Effector memory CD8-positive, alpha-beta T cell (primary cell): ENCODE results near the gene CSPG4.

Experiments used
- ATAC-seq: fragments of 150-1000 bp; cut with Tn5 transposase; replicated peaks from 2 replicates; pipeline ENCODE4 v1.10.0; 2021; ENCODE audit warnings: mild to moderate bottlenecking, moderate library complexity
- DNase-seq, 3 experiments: peaks; one replicate each; pipeline ENCODE4 v3.0.0; 2021
- H3K27ac Mint-ChIP-seq, 2 donors: one replicate each; pipeline ENCODE4 v1.8.0; 2022; ENCODE audit warnings: mild to moderate bottlenecking in 2 of 2, mixed read lengths in 2 of 2, moderate library complexity in 2 of 2
- H3K27me3 Mint-ChIP-seq, 2 donors: one replicate each; pipeline ENCODE4 v1.8.0; 2022; ENCODE audit warnings: mixed read lengths in 2 of 2
- H3K36me3 Mint-ChIP-seq: one replicate; pipeline ENCODE4 v1.8.0; 2022; ENCODE audit warnings: mild to moderate bottlenecking, moderate library complexity, mixed read lengths; ENCODE audit not compliant: insufficient read depth
- H3K4me1 Mint-ChIP-seq, 2 donors: one replicate each; pipeline ENCODE4 v1.8.0; 2022; ENCODE audit warnings: low read depth in 2 of 2, mixed read lengths in 2 of 2
- H3K4me3 Mint-ChIP-seq, 2 donors: one replicate each; pipeline ENCODE4 v1.8.0; 2022; ENCODE audit warnings: mild to moderate bottlenecking in 2 of 2, mixed read lengths in 2 of 2, moderate library complexity in 2 of 2
- H3K9me3 Mint-ChIP-seq, 2 donors: one replicate each; pipeline ENCODE4 v1.8.0; 2022; ENCODE audit warnings: mixed read lengths in 2 of 2

Gene CSPG4

DNA sequence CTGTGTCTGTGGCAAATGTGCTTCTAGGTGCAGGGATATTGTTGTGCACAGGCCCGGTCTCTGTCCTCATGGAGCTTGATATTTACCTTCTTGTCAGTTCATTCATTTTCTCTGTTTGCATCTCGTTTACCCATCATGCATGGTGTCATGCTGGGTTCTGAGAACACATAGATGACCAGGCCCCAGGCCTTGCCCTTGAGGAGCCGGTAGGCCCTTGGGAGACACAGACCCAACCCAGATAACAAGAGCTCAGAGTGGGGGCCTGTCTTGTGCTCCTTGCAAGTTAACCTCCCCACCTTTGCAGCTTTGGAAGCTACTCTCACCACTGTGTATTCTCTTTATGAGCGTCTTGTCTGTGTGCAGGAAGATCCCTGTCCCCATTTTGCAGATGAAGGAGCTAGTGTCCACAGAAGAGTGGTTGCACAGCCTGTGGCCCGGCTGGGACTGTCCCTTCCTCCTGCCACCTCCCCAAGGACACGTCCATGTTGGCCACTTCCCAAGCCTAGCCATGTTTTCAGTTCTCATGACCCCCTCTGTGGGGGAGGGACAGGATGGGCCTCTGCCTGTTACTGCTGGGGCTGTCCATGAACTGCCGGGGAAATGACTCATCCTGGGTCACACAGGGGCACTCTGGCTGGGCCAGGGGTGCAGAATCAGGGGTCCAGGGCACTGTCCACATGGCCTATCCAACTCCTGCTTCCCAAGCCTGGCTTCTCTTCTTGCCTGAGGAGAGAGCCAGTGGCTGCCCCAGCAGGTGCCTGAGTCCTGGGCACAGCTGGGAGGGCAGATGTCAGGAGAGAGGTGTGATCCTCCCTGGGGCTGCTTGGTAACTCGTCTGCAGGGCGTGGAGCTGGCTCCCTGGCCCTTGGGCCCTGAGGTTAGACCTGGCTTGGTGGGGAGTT is 61.5 kb downstream of the CSPG4 start:
- Mint-ChIP-seq H3K36me3 (no peaks in the 10 kb centered on the region), H3K9me3 (no peaks in the 10 kb centered on the region), H3K27ac (peak overlapping the region; percentile 76 to 79), H3K27me3 (no peaks in the 10 kb centered on the region), H3K4me1 (peaks cover 26 to 49% of the 10 kb centered on the region in 2 donors), H3K4me3 (peak overlapping the region in 1 of 2 donors; percentile 9)
- DNase-seq (no peak), ATAC-seq (no peak)

DNA sequence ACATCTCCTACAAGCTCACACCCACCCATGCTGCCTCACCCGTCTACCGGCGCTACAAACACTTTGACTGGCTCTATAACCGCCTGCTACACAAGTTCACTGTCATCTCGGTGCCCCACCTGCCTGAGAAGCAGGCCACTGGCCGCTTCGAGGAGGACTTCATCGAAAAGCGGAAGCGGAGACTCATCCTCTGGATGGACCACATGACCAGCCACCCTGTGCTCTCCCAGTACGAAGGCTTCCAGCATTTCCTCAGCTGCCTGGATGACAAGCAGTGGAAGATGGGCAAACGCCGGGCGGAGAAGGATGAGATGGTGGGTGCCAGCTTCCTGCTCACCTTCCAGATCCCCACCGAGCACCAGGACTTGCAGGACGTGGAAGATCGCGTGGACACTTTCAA is 62.8 kb downstream of the CSPG4 start:
- no peaks in the 10 kb centered on the region for H3K36me3 Mint-ChIP-seq
- peaks cover 26 to 47% of the 10 kb centered on the region in 2 donors for H3K4me1 Mint-ChIP-seq
- ATAC-seq (no peak), DNase-seq (no peak)
- H3K4me3 Mint-ChIP-seq, result peak overlapping the region; percentile 29 to 59
- peak overlapping the region in 1 of 2 donors; percentile 8 for H3K27ac Mint-ChIP-seq
- H3K27me3 Mint-ChIP-seq, result no peaks in the 10 kb centered on the region
- H3K9me3 Mint-ChIP-seq, result no peaks in the 10 kb centered on the region

DNA sequence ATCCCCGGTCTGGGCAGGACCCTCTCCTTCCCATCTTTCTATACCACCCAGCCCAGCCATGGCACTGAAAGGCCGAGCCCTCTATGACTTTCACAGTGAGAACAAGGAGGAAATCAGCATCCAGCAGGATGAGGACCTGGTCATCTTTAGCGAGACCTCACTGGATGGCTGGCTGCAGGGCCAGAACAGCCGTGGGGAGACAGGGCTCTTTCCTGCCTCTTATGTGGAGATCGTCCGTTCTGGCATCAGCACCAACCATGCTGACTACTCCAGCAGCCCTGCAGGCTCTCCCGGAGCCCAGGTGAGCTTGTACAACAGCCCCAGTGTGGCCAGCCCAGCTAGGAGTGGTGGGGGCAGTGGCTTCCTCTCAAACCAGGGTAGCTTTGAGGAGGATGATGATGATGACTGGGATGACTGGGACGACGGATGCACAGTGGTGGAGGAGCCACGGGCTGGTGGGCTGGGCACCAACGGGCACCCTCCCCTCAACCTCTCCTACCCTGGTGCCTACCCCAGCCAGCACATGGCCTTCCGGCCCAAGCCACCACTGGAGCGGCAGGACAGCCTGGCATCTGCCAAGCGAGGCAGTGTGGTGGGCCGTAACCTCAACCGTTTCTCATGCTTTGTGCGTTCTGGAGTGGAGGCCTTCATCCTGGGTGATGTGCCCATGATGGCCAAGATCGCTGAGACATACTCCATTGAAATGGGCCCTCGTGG is 63.4 kb downstream of the CSPG4 start:
- Mint-ChIP-seq H3K9me3 (no peaks in the 10 kb centered on the region), H3K27me3 (no peaks in the 10 kb centered on the region), H3K36me3 (no peaks in the 10 kb centered on the region), H3K27ac (peak overlapping the region; percentile 8 to 90), H3K4me1 (peaks cover 26 to 47% of the 10 kb centered on the region in 2 donors), H3K4me3 (peak overlapping the region; percentile 84 to 86)
- ATAC-seq (no peak), DNase-seq (no peak)

DNA sequence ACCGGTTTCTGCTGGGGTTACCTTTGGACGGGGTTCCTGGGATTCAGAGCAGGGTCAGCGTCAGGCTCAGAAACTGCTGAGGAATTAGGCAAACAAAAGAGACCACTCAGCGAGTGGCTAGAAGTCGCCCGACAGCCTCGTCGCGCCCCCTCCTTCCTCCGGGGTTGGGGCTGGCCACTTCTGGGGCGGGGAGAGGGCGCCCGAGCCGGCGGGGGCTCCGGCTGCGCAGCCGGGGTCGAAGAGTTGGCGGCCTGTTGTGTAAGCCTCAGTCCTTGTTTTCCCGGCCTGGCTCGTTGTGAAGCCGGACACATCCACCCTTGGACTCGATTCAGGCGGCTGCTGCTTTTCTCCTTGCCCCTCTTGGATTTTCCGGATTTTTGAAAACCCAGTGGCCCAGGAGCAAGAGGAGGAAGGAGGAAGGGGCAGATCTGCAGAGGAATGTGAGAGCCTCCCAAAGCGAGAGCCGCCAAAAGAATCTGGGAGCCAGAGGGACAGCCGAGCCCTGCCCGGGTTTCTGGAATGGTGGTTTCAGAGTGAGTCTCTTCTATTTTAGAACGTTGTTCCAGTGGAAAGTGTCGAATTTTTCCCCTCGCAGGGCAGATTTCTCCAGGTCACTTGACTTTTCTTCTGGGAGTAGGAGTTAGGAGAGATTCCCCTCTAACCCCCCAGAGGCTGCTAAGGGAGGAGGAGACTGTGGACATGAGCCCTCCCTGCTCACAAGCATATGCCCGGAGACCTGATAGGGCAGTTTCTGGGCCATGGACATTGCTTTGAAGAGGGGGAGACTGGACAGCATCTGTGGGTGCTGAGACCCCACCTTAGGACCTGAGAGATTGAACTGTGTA is 64.3 kb downstream of the CSPG4 start:
- peak overlapping the region; percentile 15 to 90 for H3K27ac Mint-ChIP-seq
- no peaks in the 10 kb centered on the region for H3K27me3 Mint-ChIP-seq
- H3K4me1 Mint-ChIP-seq, result peaks cover 26 to 47% of the 10 kb centered on the region in 2 donors
- ATAC-seq (peak; percentile 30), DNase-seq (no peak)
- no peaks in the 10 kb centered on the region for H3K36me3 Mint-ChIP-seq
- no peaks in the 10 kb centered on the region for H3K9me3 Mint-ChIP-seq
- H3K4me3 Mint-ChIP-seq, result peak overlapping the region; percentile 84 to 86

DNA sequence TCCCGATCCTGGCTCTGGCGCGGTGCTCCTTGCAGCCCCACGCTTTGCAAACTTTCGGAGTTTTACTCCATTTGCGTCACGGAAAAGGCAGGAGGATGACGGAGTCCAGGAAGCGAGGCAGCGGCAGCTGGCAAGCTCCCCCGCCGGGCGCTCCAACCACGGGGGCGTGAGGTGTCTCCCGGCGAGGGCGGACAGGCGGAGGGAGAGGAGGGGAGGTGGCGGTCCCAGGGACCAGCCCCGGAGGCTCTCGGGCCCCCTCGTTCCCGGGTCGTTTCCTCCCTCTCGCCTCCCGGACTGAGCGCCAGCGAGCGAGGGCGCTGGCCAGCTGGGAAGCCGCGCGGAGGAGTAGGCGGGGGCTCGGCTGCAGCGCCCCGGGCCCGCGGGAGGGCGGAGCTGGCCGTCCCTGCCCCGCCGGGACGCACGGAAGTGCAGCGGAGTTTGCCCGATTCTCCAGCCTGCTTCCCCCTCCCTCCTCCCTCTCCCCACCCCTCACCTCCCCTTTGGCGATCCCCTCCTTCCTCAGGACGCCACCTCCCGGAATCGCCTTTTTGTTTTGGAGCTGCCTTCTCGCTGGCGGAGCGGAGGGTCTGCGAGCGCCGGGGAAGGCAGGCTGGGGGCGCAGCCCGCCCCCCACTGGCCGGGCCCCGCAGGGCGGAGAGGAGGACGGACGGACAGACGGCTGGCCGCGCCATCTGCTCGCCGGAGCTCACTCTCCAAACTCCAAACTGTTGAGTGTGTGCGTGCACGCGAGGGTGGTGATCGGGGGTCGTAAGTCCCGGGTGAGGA is 65.1 kb downstream of the CSPG4 start, which contains the start of gene SNX33:
Gene SNX33, plus strand, starts transcription at position 543 of the 786 bp plus-strand sequence. CDS start 1,191 bp downstream, outside the sequence.
- H3K27ac Mint-ChIP-seq, result peak within 1 kb of the TSS; percentile 15 to 90
- ATAC-seq, result peak; percentile 69
- peaks cover 26 to 44% of the 10 kb centered on the region in 2 donors for H3K4me1 Mint-ChIP-seq

DNA sequence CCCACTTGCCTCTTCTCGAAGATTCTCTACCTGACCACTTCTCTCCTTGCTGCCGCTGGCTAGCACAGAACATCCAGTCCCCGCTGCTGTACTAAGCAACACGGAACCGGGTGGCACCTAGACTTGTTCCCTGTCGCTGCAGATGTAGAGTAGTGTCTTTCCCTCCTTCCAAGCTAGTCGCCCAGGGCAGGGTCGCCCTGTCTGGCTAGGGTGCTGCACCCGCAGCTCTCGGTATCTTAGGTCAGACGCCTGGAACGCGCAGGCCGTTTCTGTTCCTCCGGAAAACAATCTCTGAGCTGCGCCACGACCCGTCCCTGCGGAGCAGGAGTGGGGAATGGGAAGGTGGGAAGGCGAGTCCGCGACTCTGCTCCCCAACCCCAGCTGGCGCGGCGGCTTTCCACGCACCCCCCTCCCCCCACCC is 65.7 kb downstream of the CSPG4 start:
- ATAC-seq (peak; percentile 16), DNase-seq (no peak)
- Mint-ChIP-seq H3K4me3 (peak overlapping the region; percentile 84 to 86), H3K36me3 (no peaks in the 10 kb centered on the region), H3K4me1 (peaks cover 24 to 38% of the 10 kb centered on the region in 2 donors), H3K27ac (peak overlapping the region in 1 of 2 donors; percentile 90), H3K9me3 (no peaks in the 10 kb centered on the region), H3K27me3 (no peaks in the 10 kb centered on the region)

More for the DNA sequence above, 65.1 kb downstream of the CSPG4 start, which contains the start of gene SNX33:
- Mint-ChIP-seq H3K27me3 (no peaks in the 10 kb centered on the region), H3K4me3 (peak within 1 kb of the TSS; percentile 84 to 86), H3K9me3 (no peaks in the 10 kb centered on the region), H3K36me3 (no peaks in the 10 kb centered on the region)
- peak; percentile 27 to 37 (median 29) for DNase-seq

DNA sequence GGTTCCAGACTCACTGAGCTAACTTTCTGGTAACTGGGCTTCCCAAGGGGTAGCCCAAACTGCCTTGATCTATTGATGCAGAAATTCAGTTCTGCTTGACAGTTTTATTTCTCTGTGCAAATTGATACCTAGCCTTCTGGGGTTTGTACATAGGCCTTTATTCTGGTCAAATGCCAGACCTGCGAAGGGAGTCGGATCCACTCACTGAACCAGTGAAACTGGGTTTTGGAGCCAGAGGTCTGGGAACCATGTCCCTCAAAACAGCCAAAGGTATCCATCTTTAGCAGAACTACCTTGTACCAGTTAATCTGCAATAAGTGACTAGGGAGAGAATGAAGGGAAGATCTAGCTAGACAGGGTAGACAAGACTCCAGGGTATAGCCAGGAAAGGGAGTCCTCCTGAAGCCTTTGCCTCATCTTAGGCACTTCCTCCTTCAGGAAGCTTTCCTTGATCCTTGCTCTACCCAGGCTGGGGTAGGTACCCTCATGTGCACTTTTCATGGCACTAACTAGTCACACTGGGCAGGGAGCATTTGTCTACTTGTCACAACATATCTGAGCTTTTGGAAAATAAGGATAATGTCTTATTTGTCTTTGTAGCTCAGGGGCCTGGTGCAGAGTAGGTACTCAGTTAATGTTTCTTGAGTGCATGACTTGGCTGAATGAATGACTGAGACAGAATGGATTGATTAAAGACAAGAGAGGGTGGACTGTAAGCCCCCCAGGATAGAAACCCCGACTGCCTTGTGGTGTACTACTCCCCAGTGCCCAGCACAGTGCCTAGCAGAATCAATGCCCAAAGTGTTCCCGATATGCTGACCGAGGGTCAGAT is 66.3 kb downstream of the CSPG4 start:
- Mint-ChIP-seq H3K36me3 (no peaks in the 10 kb centered on the region), H3K27me3 (no peaks in the 10 kb centered on the region), H3K9me3 (no peaks in the 10 kb centered on the region), H3K4me3 (peak overlapping the region; percentile 84 to 86), H3K4me1 (peaks cover 21 to 32% of the 10 kb centered on the region in 2 donors), H3K27ac (peak overlapping the region in 1 of 2 donors; percentile 90)
- DNase-seq (no peak), ATAC-seq (no peak)

DNA sequence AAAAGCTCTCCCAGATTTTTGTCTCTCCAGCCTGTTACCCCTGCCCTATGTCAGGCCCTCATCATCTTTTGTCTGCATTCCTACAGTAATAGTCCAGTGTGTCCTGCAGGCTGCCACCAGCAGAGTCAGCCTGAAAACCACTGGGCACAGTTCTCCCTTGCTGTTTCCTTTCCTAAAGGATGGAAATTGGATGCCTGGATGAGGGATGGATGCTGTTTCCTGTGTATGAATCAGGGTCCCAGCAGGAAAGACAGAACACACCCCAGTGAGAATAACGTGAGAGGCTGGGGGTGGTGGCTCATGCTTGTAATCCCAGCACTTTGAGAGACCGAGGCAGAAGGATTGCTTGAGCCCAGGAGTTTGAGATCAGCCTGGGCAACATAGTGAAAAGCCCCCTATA is 68.3 kb downstream of the CSPG4 start:
- Mint-ChIP-seq H3K4me1 (peaks cover 17 to 22% of the 10 kb centered on the region in 2 donors), H3K36me3 (peaks cover 14% of the 10 kb centered on the region), H3K9me3 (no peaks in the 10 kb centered on the region), H3K4me3 (no peak overlapping the region), H3K27me3 (no peaks in the 10 kb centered on the region), H3K27ac (peak overlapping the region in 1 of 2 donors; percentile 41)
- ATAC-seq (no peak), DNase-seq (no peak)

DNA sequence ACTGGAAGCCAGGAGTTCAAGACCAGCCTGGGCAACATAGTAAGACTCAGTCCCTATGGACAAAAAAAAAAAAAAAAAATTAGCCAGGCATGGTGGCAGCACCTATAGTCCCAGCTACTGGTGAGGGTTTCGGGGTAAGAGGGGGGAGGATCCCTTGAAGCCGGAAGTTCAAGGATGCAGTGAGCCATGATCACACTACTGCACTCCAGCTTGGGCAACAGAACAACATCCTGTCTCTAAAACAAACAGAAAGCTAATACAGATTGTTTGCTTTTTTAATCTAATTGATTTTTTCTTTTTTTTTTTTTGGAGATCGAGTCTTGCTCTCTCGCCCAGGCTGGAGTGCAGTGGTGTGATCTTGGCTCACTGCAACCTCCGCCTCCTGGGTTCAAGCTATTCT is 71.0 kb downstream of the CSPG4 start:
- H3K36me3 Mint-ChIP-seq, result peaks cover 23% of the 10 kb centered on the region
- H3K27ac Mint-ChIP-seq, result peak overlapping the region; percentile 52 to 94
- H3K4me3 Mint-ChIP-seq, result no peak overlapping the region
- ATAC-seq, result no peak
- no peaks in the 10 kb centered on the region for H3K27me3 Mint-ChIP-seq
- H3K4me1 Mint-ChIP-seq, result peaks cover 28 to 33% of the 10 kb centered on the region in 2 donors
- no peak for DNase-seq
- H3K9me3 Mint-ChIP-seq, result no peaks in the 10 kb centered on the region

DNA sequence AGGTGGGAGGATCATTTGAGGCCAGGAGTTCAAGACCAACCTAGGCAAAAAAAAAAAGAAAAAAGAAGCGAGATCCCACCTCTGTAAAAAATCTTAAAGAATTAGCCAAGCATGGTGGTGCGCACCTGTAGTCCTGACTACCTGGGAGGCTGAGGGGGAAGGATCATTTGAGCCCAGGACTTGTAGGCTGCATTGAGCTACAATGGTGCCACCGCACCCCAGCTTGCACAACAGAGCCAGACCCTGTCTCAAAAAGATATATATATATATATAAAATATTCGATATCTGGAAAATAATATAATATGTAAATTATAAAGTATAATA is 71.5 kb downstream of the CSPG4 start:
- Mint-ChIP-seq H3K4me1 (peaks cover 31% of the 10 kb centered on the region in 2 donors), H3K36me3 (peaks cover 23% of the 10 kb centered on the region)

DNA sequence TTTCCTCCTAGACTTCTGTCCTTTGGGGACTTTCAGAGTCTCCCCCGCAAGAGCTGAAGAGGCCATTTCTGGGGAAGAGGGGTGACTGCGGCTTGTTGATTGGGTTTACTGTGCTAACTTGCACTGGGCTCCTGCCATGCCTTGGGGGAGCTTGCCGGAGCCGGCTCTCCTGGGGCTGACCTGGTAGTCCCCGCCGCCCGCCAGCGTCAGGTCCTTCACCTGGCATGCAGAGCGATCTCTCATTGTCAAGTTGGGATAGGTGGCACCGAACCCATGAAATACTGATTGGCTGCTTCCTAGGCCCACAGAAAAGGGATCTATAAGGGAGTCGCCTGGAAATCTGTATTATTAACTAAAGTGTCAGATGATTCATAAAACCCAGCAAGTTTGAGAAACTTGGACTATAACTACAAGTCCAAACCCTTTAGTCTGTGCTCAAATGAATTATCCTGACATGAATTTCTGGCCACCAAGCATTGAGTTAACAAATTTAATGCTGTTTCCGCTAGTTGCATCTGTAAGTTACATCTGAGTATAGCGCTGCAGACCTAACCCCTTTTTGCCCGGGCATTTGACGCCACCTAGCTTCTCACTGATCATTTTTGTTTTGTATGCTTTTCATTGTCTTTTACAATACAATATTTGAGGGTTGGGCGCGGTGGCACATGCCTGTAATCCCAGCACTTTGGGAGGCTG is 72.0 kb downstream of the CSPG4 start:
- peak; percentile 37 to 48 (median 37) for DNase-seq
- H3K9me3 Mint-ChIP-seq, result no peaks in the 10 kb centered on the region
- no peaks in the 10 kb centered on the region for H3K27me3 Mint-ChIP-seq
- H3K27ac Mint-ChIP-seq, result peak overlapping the region; percentile 91 to 94
- H3K4me3 Mint-ChIP-seq, result peak overlapping the region; percentile 88 to 91
- peaks cover 23% of the 10 kb centered on the region for H3K36me3 Mint-ChIP-seq
- ATAC-seq, result peak; percentile 43
- peaks cover 33 to 34% of the 10 kb centered on the region in 2 donors for H3K4me1 Mint-ChIP-seq

More for the DNA sequence above, 71.5 kb downstream of the CSPG4 start:
- Mint-ChIP-seq H3K27ac (peak overlapping the region; percentile 91 to 94), H3K9me3 (no peaks in the 10 kb centered on the region), H3K4me3 (peak overlapping the region; percentile 88 to 91), H3K27me3 (no peaks in the 10 kb centered on the region)
- no peak for ATAC-seq
- no peak for DNase-seq
